B cell (primary cell): Measurements from ENCODE around the gene IL11. TPM values are rescaled to one million over a fixed set of nuclear protein-coding genes. Genes with fewer than 3 reads are reported as not detected.

ENCODE experiments used
- ATAC-seq: fragments of 200-7000 bp; cut with Tn5 transposase; one replicate; pipeline ENCODE4 v1.10.0; 2021; ENCODE audit warnings: low read depth, mild to moderate bottlenecking, moderate number of reproducible peaks, moderate library complexity
- CTCF ChIA-PET: fragments of 350-600 bp; sonication (Branson Sonifier 250); formaldehyde crosslinking; loops from one replicate; lab custom pipeline; 2021; ENCODE audit warnings: antibody characterized with exemption, inconsistent platforms; lab: Charles Lee
- POLR2A ChIA-PET: fragments of 350-600 bp; sonication (Branson Sonifier 250); formaldehyde crosslinking; loops from one replicate; lab custom pipeline; 2021; ENCODE audit warnings: antibody characterized with exemption; lab: Charles Lee
- DNase-seq: peaks from one replicate; pipeline ENCODE4 v3.0.0; 2013
- H2AFZ ChIP-seq: 2 replicates; pipeline ENCODE4 v1.6.1; 2012; ENCODE audit warnings: mild to moderate bottlenecking, low read depth, low read length; ENCODE audit not compliant: insufficient read depth, poor library complexity, severe bottlenecking
- H3K27ac ChIP-seq, 2 donors: 1 replicate in 1 of 2; 2 replicates in 1 of 2; pipeline ENCODE4 v1.5.1; 2012 to 2013; ENCODE audit warnings: low read length in 2 of 2, mild to moderate bottlenecking in 2 of 2, moderate library complexity in 1 of 2
- H3K27me3 ChIP-seq, 4 experiments: fragments of 200-600 bp in 1 of 4; sonication (generic) in 1 of 4; replicated peaks in 1 of 4; 1 replicate in 2 of 4; 2 replicates in 2 of 4; pipeline versions ENCODE4 v1.6.1 to v1.7.0; 2013 to 2016; ENCODE audit warnings: low read length in 3 of 4, mild to moderate bottlenecking in 2 of 4, mixed read lengths in 1 of 4, moderate library complexity in 1 of 4; ENCODE audit not compliant: insufficient read depth in 4 of 4, control insufficient read depth in 3 of 4; ENCODE audit errors: control extremely low read depth in 1 of 4
- H3K36me3 ChIP-seq, 2 experiments: replicated peaks in 1 of 2; 1 replicate in 1 of 2; 2 replicates in 1 of 2; pipeline versions ENCODE4 v1.6.1 to v1.7.1; 2013; ENCODE audit warnings: low read length in 1 of 2; ENCODE audit not compliant: insufficient read depth in 2 of 2, control insufficient read depth in 1 of 2; ENCODE audit errors: control extremely low read depth in 1 of 2, extremely low read depth in 1 of 2
- H3K4me1 ChIP-seq, 2 donors: fragments of 200-600 bp in 1 of 2; sonication (generic) in 1 of 2; 1 replicate in 1 of 2; 2 replicates in 1 of 2; pipeline versions ENCODE4 v1.5.1 to v1.6.1; 2013 to 2017; ENCODE audit warnings: low read length in 2 of 2; ENCODE audit not compliant: control insufficient read depth in 2 of 2, insufficient read depth in 2 of 2
- H3K4me2 ChIP-seq: replicated peaks from 2 replicates; pipeline ENCODE3; 2012; ENCODE audit warnings: mild to moderate bottlenecking, low read depth, low read length; ENCODE audit not compliant: poor library complexity, severe bottlenecking
- H3K4me3 ChIP-seq, 5 experiments: fragments of 200-600 bp in 1 of 5; sonication (generic) in 1 of 5; 1 replicate in 3 of 5; 2 replicates in 2 of 5; pipeline versions ENCODE4 v1.5.1 to v1.7.0; 2011 to 2016; ENCODE audit warnings: low read length in 4 of 5, mild to moderate bottlenecking in 4 of 5, low read depth in 2 of 5, control low read depth in 1 of 5, moderate library complexity in 1 of 5; ENCODE audit not compliant: insufficient read depth in 1 of 5; ENCODE audit errors: control extremely low read depth in 1 of 5, extremely low read depth in 1 of 5
- H3K79me2 ChIP-seq: fragments of 200-600 bp; sonication (generic); one replicate; pipeline ENCODE4 v1.6.0; 2016; ENCODE audit warnings: low read length; ENCODE audit not compliant: control insufficient read depth, insufficient read depth
- H3K9ac ChIP-seq: fragments of 200-600 bp; sonication (generic); 2 replicates; pipeline ENCODE4 v1.6.1; 2017; ENCODE audit warnings: mild to moderate bottlenecking, low read length, moderate library complexity
- H3K9me3 ChIP-seq, 3 donors: one replicate each; pipeline versions ENCODE4 v1.6.1 to v1.7.1; 2013; ENCODE audit warnings: low read length in 2 of 3; ENCODE audit not compliant: control insufficient read depth in 2 of 3, insufficient read depth in 1 of 3; ENCODE audit errors: control extremely low read depth in 1 of 3
- H4K20me1 ChIP-seq: 2 replicates; pipeline ENCODE4 v1.6.0; 2012; ENCODE audit warnings: mild to moderate bottlenecking, low read length; ENCODE audit not compliant: insufficient read depth, control insufficient read depth, poor library complexity, severe bottlenecking
- H3K27ac Mint-ChIP-seq: one replicate; pipeline ENCODE4 v1.8.0; 2021; ENCODE audit warnings: mixed read lengths
- H3K27me3 Mint-ChIP-seq: one replicate; pipeline ENCODE4 v1.8.0; 2021; ENCODE audit warnings: mixed read lengths
- H3K4me1 Mint-ChIP-seq: one replicate; pipeline ENCODE4 v1.8.0; 2021; ENCODE audit warnings: mixed read lengths
- H3K4me3 Mint-ChIP-seq: one replicate; pipeline ENCODE4 v1.8.0; 2021; ENCODE audit warnings: mixed read lengths
- H3K9me3 Mint-ChIP-seq: one replicate; pipeline ENCODE4 v1.8.0; 2022; ENCODE audit warnings: mixed read lengths; ENCODE audit not compliant: insufficient read depth
- CTCF ChIP-seq: fragments of 200-600 bp; IDR thresholded peaks from one replicate; pipeline ENCODE4 v1.8.0; 2022; ENCODE audit warnings: antibody characterized with exemption, mild to moderate bottlenecking
- EZH2 ChIP-seq: IDR thresholded peaks from 2 replicates; pipeline ENCODE4 v1.6.1; 2012; ENCODE audit warnings: borderline replicate concordance, low read depth, mild to moderate bottlenecking, moderate library complexity, low read length; ENCODE audit not compliant: insufficient read depth, poor library complexity, severe bottlenecking
- WGBS: methylation state at CpG from one replicate; pipeline ENCODE4 v1.1.5; 2013; ENCODE audit warnings: missing lambda C conversion rate; ENCODE audit not compliant: insufficient coverage; 5-methylcytosine and 5-hydroxymethylcytosine counted together
- intact Hi-C: fragments of 100-400 bp; cut with micrococcal nuclease; formaldehyde crosslinking; loops from one replicate; pipeline ENCODE4 v1.10.0; 2022
- polyA plus RNA-seq: library from polyadenylated mRNA; depleted of rRNA; stranded (reverse); fragments of >200 nt; gene quantifications from 2 replicates; pipeline ENCODE4 v1.2.3, GENCODE V29; 2012
- total RNA-seq, 2 donors: library from RNA; stranded (reverse); fragments of 120-200 nt in 1 of 2; gene quantifications; 1 replicate in 1 of 2; 2 replicates in 1 of 2; pipeline versions ENCODE4 v1.2.3 to v1.2.4, GENCODE V29; 2013 to 2022

IL11 gene
- total and polyA plus RNA-seq, 2 donors (not counting 1 experiment from before 2014, with no cell fraction given): not detected

- Mint-ChIP-seq H3K4me3 (no peak overlapping the region), H3K4me1 (peaks cover 14% of the 10 kb centered on the region), H3K9me3 (no peaks in the 10 kb centered on the region), H3K27ac (no peak overlapping the region), H3K27me3 (peaks cover 31% of the 10 kb centered on the region)
- intact Hi-C loops: no loop called here
- H3K36me3 ChIP-seq: peaks cover 0 to 4% of the 10 kb centered on the region in 2 experiments
- peaks cover 0 to under 1% (median 0%) of the 10 kb centered on the region in 3 donors for H3K9me3 ChIP-seq
- H3K27me3 ChIP-seq: peaks cover 0 to 31% (median 13%) of the 10 kb centered on the region in 4 experiments
- H2AFZ ChIP-seq: no peak overlapping the region
- no peak overlapping the region for H3K27ac ChIP-seq
- no peaks in the 10 kb centered on the region for H4K20me1 ChIP-seq
- no peak overlapping the region for H3K4me3 ChIP-seq
- no peaks in the 10 kb centered on the region for H3K79me2 ChIP-seq
- ChIA-PET POLR2A (interaction anchor here (0.9 kb wide), 1 partner anchor 27 kb away, joined by 4 read pairs; no protein-coding TSS in a partner anchor), CTCF (interaction anchor here (0.5 to 1.1 kb wide), 3 partner anchors 9 to 71 kb away, joined by 3 read pairs; partner anchors contain the start of gene KMT5C)
- ATAC-seq: no peak
- no peak overlapping the region for H3K4me2 ChIP-seq
- TF ChIP-seq CTCF (no peak), EZH2 (no peak)
- DNase-seq: no peak
- peaks cover 8 to 17% of the 10 kb centered on the region in 2 donors for H3K4me1 ChIP-seq
- no peak overlapping the region for H3K9ac ChIP-seq
- 96% methylated on average over 15 of the region's 22 CpGs for WGBS
These were observed 21.8 kb downstream of the IL11 start for GRCh38 chr19:55348317-55349034.

GRCh38 chr19:55347442-55348009 is 22.7 kb downstream of the IL11 start:
- H3K9ac ChIP-seq: no peak overlapping the region
- CTCF ChIA-PET: no interaction called here

More at GRCh38 chr19:55347442-55348009, 22.7 kb downstream of the IL11 start:
- Histone ChIP-seq H3K36me3 (peaks cover 0 to 10% of the 10 kb centered on the region in 2 experiments), H3K4me1 (peaks cover 0 to 8% of the 10 kb centered on the region in 2 donors), H2AFZ (no peak overlapping the region), H3K4me2 (no peak overlapping the region), H3K27ac (no peak overlapping the region), H3K4me3 (no peak overlapping the region), H3K9me3 (no peaks in the 10 kb centered on the region), H4K20me1 (no peaks in the 10 kb centered on the region), H3K27me3 (peaks cover 0 to 21% (median 8%) of the 10 kb centered on the region in 4 experiments), H3K79me2 (no peaks in the 10 kb centered on the region)
- ATAC-seq (no peak), DNase-seq (no peak)
- Mint-ChIP-seq H3K4me1 (peaks cover 5% of the 10 kb centered on the region), H3K27me3 (peaks cover 22% of the 10 kb centered on the region), H3K4me3 (no peak overlapping the region), H3K9me3 (no peaks in the 10 kb centered on the region), H3K27ac (no peak overlapping the region)
- WGBS: 94% methylated on average over 2 of the region's 10 CpGs
- intact Hi-C loops: no loop called here
- POLR2A ChIA-PET: no interaction called here
- TF ChIP-seq CTCF: no peak
- TF ChIP-seq EZH2: no peak
